GM12878 (cell line): ENCODE data around the gene EPHA8. TPM values are rescaled to one million over a fixed set of nuclear protein-coding genes. Genes with fewer than 3 reads are reported as not detected.

ENCODE experiments used
- ATAC-seq: fragments of 200-7000 bp; cut with Tn5 transposase; 3 replicates; pipeline ENCODE4 v1.9.1; 2020; ENCODE audit warnings: mild to moderate bottlenecking, moderate library complexity
- BruUV-seq: library from RNA; stranded (reverse); fragments of 400-500 nt; replicated peaks from 2 replicates; lab custom pipeline; 2021; lab: Mats Ljungman, UMichigan
- CTCF ChIA-PET: fragments of 300-600 bp; sonication (Branson Sonifier 250); formaldehyde crosslinking; extraction: SDS; loops from one replicate; lab custom pipeline; 2021; ENCODE audit warnings: inconsistent platforms; lab: Yijun Ruan, JAX
- POLR2A ChIA-PET: fragments of 350-600 bp; formaldehyde crosslinking; extraction: SDS; loops from one replicate; lab custom pipeline; 2021; ENCODE audit warnings: inconsistent platforms; lab: Charles Lee
- RAD21 ChIA-PET: fragments of 300-600 bp; sonication (Branson Sonifier 250); formaldehyde crosslinking; loops from one replicate; lab custom pipeline; 2023; ENCODE audit warnings: antibody characterized with exemption; ENCODE audit not compliant: unreplicated experiment; lab: Charles Lee
- SMC1A ChIA-PET: fragments of 300-600 bp; sonication (Branson Sonifier 250); formaldehyde crosslinking; loops from one replicate; lab custom pipeline; 2023; ENCODE audit not compliant: unreplicated experiment, uncharacterized antibody; lab: Charles Lee
- DNase-seq: peaks from one replicate; pipeline ENCODE4 v3.0.0-alpha.2; 2011; ENCODE audit warnings: low read depth, low spot score
- FAIRE-seq: peaks from 3 replicates; lab custom pipeline; 2011; peaks lifted over from hg19 to GRCh38; lab: Jason Lieb, UNC
- H2AFZ ChIP-seq: 2 replicates; pipeline ENCODE4 v1.6.0; 2011; ENCODE audit warnings: low read depth, low read length, control low read depth; ENCODE audit not compliant: control insufficient read depth
- H3K27ac ChIP-seq: 2 replicates; pipeline ENCODE4 v1.5.1; 2011; ENCODE audit warnings: control low read depth; ENCODE audit not compliant: control insufficient read depth, insufficient read depth
- H3K27me3 ChIP-seq, 2 experiments: replicated peaks in 1 of 2; 2 replicates each; pipeline versions ENCODE4 v1.6.0 to v1.6.1; 2011; ENCODE audit warnings: low read length in 1 of 2; ENCODE audit not compliant: control insufficient read depth in 2 of 2, insufficient read depth in 2 of 2
- H3K36me3 ChIP-seq, 2 experiments: 2 replicates each; pipeline ENCODE4 v1.5.1; 2011; ENCODE audit warnings: low read length in 1 of 2; ENCODE audit not compliant: control insufficient read depth in 2 of 2, insufficient read depth in 2 of 2
- H3K4me1 ChIP-seq: 2 replicates; pipeline ENCODE4 v1.6.1; 2011; ENCODE audit warnings: mild to moderate bottlenecking, low read length, moderate library complexity, mixed read lengths; ENCODE audit not compliant: control insufficient read depth, insufficient read depth
- H3K4me2 ChIP-seq: 2 replicates; pipeline ENCODE4 v1.6.0; 2011; ENCODE audit warnings: control low read depth; ENCODE audit not compliant: control insufficient read depth, insufficient read depth
- H3K4me3 ChIP-seq: fragments of 200-600 bp; sonication (generic); 2 replicates; pipeline ENCODE4 v1.5.1; 2016
- H3K79me2 ChIP-seq: 2 replicates; pipeline ENCODE4 v1.6.0; 2011; ENCODE audit warnings: low read length; ENCODE audit not compliant: control insufficient read depth, insufficient read depth
- H3K9ac ChIP-seq: 2 replicates; pipeline ENCODE4 v1.8.0; 2011; ENCODE audit warnings: low read length, control low read depth, mixed read lengths; ENCODE audit not compliant: control insufficient read depth, insufficient read depth
- H3K9me3 ChIP-seq: replicated peaks from 3 replicates; pipeline ENCODE4 v1.5.1; 2011; ENCODE audit warnings: mild to moderate bottlenecking, low read length; ENCODE audit not compliant: control insufficient read depth, insufficient read depth
- H4K20me1 ChIP-seq: 2 replicates; pipeline ENCODE4 v1.6.0; 2011; ENCODE audit not compliant: control insufficient read depth, insufficient read depth
- BMI1 ChIP-seq: fragments of 450-650 bp; IDR thresholded peaks from 2 replicates; pipeline ENCODE4 v1.6.1; 2016; ENCODE audit warnings: mild to moderate bottlenecking, moderate library complexity, borderline replicate concordance
- HDAC6 ChIP-seq: fragments of 200-600 bp; sonication (generic); IDR thresholded peaks from one replicate; pipeline ENCODE4 v1.8.0; 2017; ENCODE audit warnings: antibody characterized with exemption; ENCODE audit not compliant: unreplicated experiment
- IKZF1 ChIP-seq: fragments of 450-650 bp; conservative IDR thresholded peaks from 2 replicates; pipeline ENCODE4 v1.6.1; 2017; ENCODE audit warnings: antibody characterized with exemption, mild to moderate bottlenecking
- MXI1 ChIP-seq: fragments of 150-350 bp; IDR thresholded peaks from 2 replicates; pipeline ENCODE4 v1.6.1; 2011; ENCODE audit warnings: low read depth, mild to moderate bottlenecking, inconsistent platforms, low read length, improper control_type of control experiment
- NRF1 ChIP-seq: conservative IDR thresholded peaks from 2 replicates; pipeline ENCODE4 v1.6.1; 2011; ENCODE audit warnings: mild to moderate bottlenecking, low read depth, low read length, improper control_type of control experiment
- PAX8 ChIP-seq: fragments of 450-650 bp; IDR thresholded peaks from 2 replicates; pipeline ENCODE4 v1.6.1; 2017; ENCODE audit warnings: mild to moderate bottlenecking, moderate library complexity
- PKNOX1 ChIP-seq: fragments of 450-650 bp; IDR thresholded peaks from 2 replicates; pipeline ENCODE4 v1.6.1; 2016; ENCODE audit warnings: mild to moderate bottlenecking
- POLR2AphosphoS2 ChIP-seq: IDR thresholded peaks from 2 replicates; pipeline ENCODE4 v1.6.1; 2011; ENCODE audit warnings: low read depth, mild to moderate bottlenecking, low read length, improper control_type of control experiment, moderate library complexity
- POU2F2 ChIP-seq: IDR thresholded peaks from 3 replicates; pipeline ENCODE4 v1.6.1; 2011; ENCODE audit warnings: low read depth, mild to moderate bottlenecking, low read length, borderline replicate concordance
- RAD21 ChIP-seq: IDR thresholded peaks from 2 replicates; pipeline ENCODE4 v1.6.1; 2011; ENCODE audit warnings: mild to moderate bottlenecking, low read depth, low read length, moderate library complexity; ENCODE audit not compliant: insufficient read depth
- RCOR1 ChIP-seq: conservative IDR thresholded peaks from 2 replicates; pipeline ENCODE4 v1.6.1; 2012; ENCODE audit warnings: low read depth, low read length, improper control_type of control experiment
- RELA ChIP-seq: fragments of 450-650 bp; IDR thresholded peaks from 2 replicates; pipeline ENCODE4 v1.8.0; 2014; ENCODE audit warnings: borderline replicate concordance; ENCODE audit not compliant: partially characterized antibody
- YY1 ChIP-seq: IDR thresholded peaks from 2 replicates; pipeline ENCODE4 v1.6.1; 2011; ENCODE audit warnings: low read depth, mild to moderate bottlenecking, low read length
- ZBED1 ChIP-seq: IDR thresholded peaks from 2 replicates; pipeline ENCODE4 v1.6.1; 2016; ENCODE audit warnings: borderline replicate concordance
- ZBTB33 ChIP-seq: fragments of 450-650 bp; IDR thresholded peaks from 2 replicates; pipeline ENCODE4 v1.6.1; 2017; ENCODE audit warnings: mild to moderate bottlenecking
- ZNF217 ChIP-seq: fragments of 450-650 bp; IDR thresholded peaks from 2 replicates; pipeline ENCODE4 v1.6.1; 2017; ENCODE audit warnings: antibody characterized with exemption, mild to moderate bottlenecking
- WGBS: methylation state at CpG from one replicate; pipeline ENCODE4 v1.1.6; 2016; ENCODE audit warnings: low lambda C conversion rate; ENCODE audit not compliant: insufficient replicate concordance, insufficient coverage; ENCODE audit errors: missing lambda C conversion rate; 5-methylcytosine and 5-hydroxymethylcytosine counted together
- in situ Hi-C: fragments of 300-500 bp; cut with MboI; formaldehyde crosslinking; loops from 9 replicates; pipeline ENCODE4 v1.14.3; 2018; ENCODE audit warnings: mixed read lengths
- intact Hi-C: fragments of 100-400 bp; cut with micrococcal nuclease; formaldehyde crosslinking; loops from one replicate; pipeline ENCODE4 v1.14.2; 2022; ENCODE audit not compliant: unreplicated experiment
- polyA plus RNA-seq, 11 experiments: library from polyadenylated mRNA; depleted of rRNA in 4 of 11; unstranded in 6 of 11; stranded (reverse) in 5 of 11; fragments of >200 nt; fragmentation: Nextera tagmentation in 4 of 11; fragmentation: Illumina TruSeq in 1 of 11; extraction: Ambion mirVana in 4 of 11; extraction: Trizol in 1 of 11; gene quantifications; 1 replicate in 1 of 11; 2 replicates in 10 of 11; pipeline versions ENCODE4 v1.2.1 to v1.2.3, GENCODE V29; 2011 to 2016; ENCODE audit warnings: inconsistent platforms in 2 of 11, missing spikeins in 2 of 11, low read depth in 1 of 11
- total RNA-seq, 4 experiments: library from RNA; depleted of rRNA in 3 of 4; stranded (reverse); fragments of >200 nt in 3 of 4; fragmentation: Illumina TruSeq in 1 of 4; extraction: Trizol in 1 of 4; gene quantifications; 2 replicates each; pipeline versions ENCODE4 v1.2.1 to v1.2.3, GENCODE V29; 2013 to 2021

EPHA8 gene
- total and polyA plus RNA-seq, 10 of the 15 experiments (the other 5 are each of a cell fraction or from before 2014, with no cell fraction given) = not detected

- TF ChIP-seq POU2F2 = no peak
- TF ChIP-seq MXI1 = no peak
- TF ChIP-seq RELA = no peak
- no peak for TF ChIP-seq PAX8
Measured at GRCh38 chr1:22525211-22525610, 38.1 kb upstream of the EPHA8 start (continued).

- peaks cover 7 to 17% of the 10 kb centered on the region in 2 experiments; a peak in 3 of 4 replicates for H3K36me3 ChIP-seq
- TF ChIP-seq BMI1 (no peak), PAX8 (no peak)
- TF ChIP-seq, all 136 proteins: peak for 0
- RAD21 ChIA-PET = no interaction called here
- H3K27ac ChIP-seq = no peak overlapping the region
- H3K4me1 ChIP-seq = no peaks in the 10 kb centered on the region
- no peak overlapping the region for H3K4me3 ChIP-seq
- FAIRE-seq (no peak), DNase-seq (no peak), ATAC-seq (no peak)
- SMC1A ChIA-PET = no interaction called here
- CTCF ChIA-PET = no interaction called here
- no peaks in the 10 kb centered on the region for H3K79me2 ChIP-seq
- H3K9me3 ChIP-seq = no peaks in the 10 kb centered on the region
- POLR2A ChIA-PET = no interaction called here
- 98% methylated on average over 11 of the region's 11 CpGs for WGBS
- no TSS peak for BruUV-seq
- no peak overlapping the region for H2AFZ ChIP-seq
- H3K9ac ChIP-seq = no peak overlapping the region
- no peaks in the 10 kb centered on the region for H4K20me1 ChIP-seq
- no peaks in the 10 kb centered on the region for H3K27me3 ChIP-seq
- H3K4me2 ChIP-seq = no peak overlapping the region
- in situ Hi-C loops = no loop called here
- intact Hi-C loops = no loop called here
Measured at GRCh38 chr1:22525646-22526045, 37.6 kb upstream of the EPHA8 start.

- intact Hi-C loops = no loop called here
- Histone ChIP-seq H3K27ac (no peak overlapping the region), H3K4me1 (no peaks in the 10 kb centered on the region), H2AFZ (no peak overlapping the region), H3K36me3 (peaks cover 7 to 17% of the 10 kb centered on the region in 2 experiments; a peak in 3 of 4 replicates), H3K9ac (no peak overlapping the region), H3K4me3 (no peak overlapping the region), H4K20me1 (no peaks in the 10 kb centered on the region), H3K9me3 (no peaks in the 10 kb centered on the region), H3K79me2 (no peaks in the 10 kb centered on the region), H3K27me3 (no peaks in the 10 kb centered on the region), H3K4me2 (no peak overlapping the region)
- RAD21 ChIA-PET = no interaction called here
- 97% methylated on average over 11 of the region's 11 CpGs for WGBS
- ATAC-seq (no peak), FAIRE-seq (no peak), DNase-seq (no peak)
- no TSS peak for BruUV-seq
- SMC1A ChIA-PET = no interaction called here
- CTCF ChIA-PET = no interaction called here
- in situ Hi-C loops = no loop called here
- POLR2A ChIA-PET = no interaction called here
- TF ChIP-seq RAD21 (no peak), YY1 (no peak), POLR2AphosphoS2 (no peak), HDAC6 (no peak), PKNOX1 (no peak), ZNF217 (no peak), NRF1 (no peak), ZBED1 (no peak), ZBTB33 (no peak), IKZF1 (no peak), RCOR1 (no peak)
Measured at GRCh38 chr1:22526098-22526497, 37.2 kb upstream of the EPHA8 start.
